Limb (tissue), 2 donors: ENCODE data around the gene SCG5.

Experiments used
- DNase-seq, 2 donors: peaks; one replicate each; pipeline ENCODE4 v3.0.0-alpha.2; 2016; ENCODE audit errors: extremely low spot score in 2 of 2

Gene SCG5

DNA sequence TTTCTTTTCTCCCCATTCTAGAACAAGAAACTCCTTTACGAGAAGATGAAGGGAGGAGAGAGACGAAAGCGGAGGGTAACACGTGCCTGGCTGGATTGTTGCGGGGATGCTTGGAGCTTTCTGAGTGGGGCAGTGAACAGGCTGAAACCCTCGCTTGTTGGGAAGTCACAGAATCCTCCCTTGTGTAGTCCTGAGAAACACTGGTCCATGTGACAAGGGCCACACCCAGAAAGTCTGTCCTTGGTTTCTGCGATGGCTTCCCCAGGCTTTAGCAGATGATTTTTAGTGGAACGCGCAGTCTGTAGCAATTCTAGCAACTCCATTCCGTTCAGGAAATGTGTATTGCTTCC is 50.2 kb downstream of the SCG5 start:
- DNase-seq, result no peak

- no peak for DNase-seq
Observed at GRCh38 chr15:32692286-32692685, 50.8 kb downstream of the SCG5 start.

DNA sequence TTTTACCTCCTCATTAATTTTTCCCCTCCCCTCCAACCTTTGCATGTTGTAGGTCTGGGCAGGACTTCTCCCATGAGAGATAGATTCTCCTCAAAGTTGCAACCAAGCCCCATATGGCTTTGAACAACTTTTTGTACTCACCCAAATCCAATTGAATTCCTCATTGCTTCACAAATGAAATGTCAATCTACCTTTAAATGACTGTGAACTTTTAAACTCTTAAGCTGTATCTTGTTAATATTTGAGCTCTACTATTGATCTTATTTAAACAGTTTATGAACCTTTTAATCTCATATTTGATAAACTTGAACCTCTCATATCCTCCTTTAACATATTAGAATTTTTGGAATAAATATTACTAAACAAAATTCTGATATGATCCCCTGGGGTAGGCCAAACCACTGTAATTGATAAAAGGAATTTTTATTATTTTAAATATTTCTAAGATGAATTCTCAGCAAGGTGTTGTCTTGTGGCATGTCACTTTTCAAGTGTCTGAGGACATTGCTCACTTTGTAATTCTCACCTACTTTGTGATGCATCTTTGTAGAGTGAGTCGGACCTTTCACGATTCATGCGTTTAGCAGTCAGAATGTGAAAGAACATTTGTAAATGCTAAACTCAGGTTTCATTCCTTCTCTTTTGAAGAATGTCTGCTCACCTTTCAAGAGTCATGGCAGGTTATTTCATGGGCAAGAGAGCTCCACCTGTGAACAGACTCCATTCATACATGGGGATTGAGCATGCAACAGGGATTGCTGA is 52.9 kb downstream of the SCG5 start:
- DNase-seq, result no peak

GRCh38 chr15:32698773-32699390 is 57.4 kb downstream of the SCG5 start:
- no peak for DNase-seq

DNA sequence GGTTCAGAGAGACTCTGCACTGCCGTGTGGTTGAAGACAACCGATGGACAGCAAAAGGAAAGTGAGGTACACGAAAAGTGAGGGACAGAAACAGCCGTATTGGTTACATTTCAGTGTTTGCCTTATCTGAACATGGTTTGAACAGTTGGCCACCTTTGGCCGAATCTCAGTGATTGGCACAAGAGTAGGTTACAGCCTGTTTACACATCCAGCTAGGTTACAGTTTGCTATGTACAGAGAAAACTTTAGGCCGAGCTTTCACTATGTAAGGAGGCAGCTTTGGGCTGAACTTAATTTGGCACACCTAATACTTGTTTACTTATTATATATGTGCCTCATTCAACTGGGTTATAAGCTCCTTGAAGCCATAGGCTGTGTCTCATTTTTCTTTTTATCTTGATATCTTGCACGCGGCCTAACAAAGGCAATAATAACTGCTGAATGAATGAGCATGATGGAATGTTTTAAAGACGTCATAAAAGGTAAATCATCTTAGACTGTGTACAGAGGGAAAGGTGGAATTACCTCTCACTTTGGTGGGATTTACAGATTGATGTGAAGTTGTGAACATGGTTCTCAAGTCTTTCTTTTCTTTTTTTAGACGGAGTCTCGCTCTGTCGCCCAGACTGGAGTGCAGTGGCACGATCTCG is 59.1 kb downstream of the SCG5 start:
- DNase-seq, result no peak

GRCh38 chr15:32701863-32702262 is 60.4 kb downstream of the SCG5 start:
- no peak for DNase-seq

DNA sequence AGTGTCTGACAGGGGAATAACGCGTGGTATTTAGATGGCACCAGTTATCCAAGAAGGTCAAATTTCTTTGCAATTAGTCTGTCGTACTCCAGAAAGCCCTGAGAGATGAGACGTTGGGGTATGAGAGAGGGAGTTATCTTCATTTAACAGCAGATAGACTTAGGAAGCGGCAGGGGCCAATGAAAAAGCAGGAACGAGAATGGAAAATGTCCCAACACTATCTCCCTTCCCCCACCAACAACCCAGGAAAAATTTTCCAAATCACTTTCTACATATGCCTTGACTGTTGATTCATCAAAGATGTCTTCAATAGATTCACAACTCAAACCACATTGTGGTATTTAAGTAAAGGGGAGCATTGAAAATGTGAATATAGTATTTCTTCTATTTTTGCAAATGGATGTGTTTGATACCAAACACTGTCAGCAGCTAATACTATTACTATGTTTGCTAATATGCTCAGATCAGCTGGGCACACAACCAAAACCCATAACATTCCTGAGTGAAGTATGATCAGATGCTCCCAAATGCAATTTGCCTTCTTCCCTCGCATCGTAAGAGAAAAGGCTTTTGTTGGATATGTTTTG is 63.0 kb downstream of the SCG5 start:
- DNase-seq, result no peak

GRCh38 chr15:32705446-32705845 is 63.9 kb downstream of the SCG5 start:
- DNase-seq, result no peak

- DNase-seq, result no peak
Observed at GRCh38 chr15:32706704-32707103, 65.2 kb downstream of the SCG5 start.

DNA sequence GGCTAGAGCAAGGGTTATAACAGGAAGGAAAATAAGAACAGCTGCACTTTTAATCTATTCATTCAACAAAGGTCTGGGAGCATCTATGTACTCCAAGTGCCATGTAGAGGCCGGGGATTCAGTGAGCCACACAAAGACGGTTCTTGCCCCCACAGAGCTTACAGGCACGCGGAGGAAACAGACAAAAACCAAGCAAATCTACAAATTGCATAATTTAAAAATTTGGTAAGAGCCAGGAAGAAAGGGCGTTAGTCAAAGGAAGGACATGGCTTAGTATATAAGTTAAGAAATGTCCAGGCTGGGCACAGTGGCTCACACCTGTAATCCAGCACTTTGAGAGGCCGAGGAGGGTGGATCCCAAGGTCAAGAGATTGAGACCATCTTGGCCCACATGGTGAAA is 65.9 kb downstream of the SCG5 start:
- DNase-seq, result no peak

- no peak for DNase-seq
Observed at GRCh38 chr15:32709295-32710033, 68.0 kb downstream of the SCG5 start.

DNA sequence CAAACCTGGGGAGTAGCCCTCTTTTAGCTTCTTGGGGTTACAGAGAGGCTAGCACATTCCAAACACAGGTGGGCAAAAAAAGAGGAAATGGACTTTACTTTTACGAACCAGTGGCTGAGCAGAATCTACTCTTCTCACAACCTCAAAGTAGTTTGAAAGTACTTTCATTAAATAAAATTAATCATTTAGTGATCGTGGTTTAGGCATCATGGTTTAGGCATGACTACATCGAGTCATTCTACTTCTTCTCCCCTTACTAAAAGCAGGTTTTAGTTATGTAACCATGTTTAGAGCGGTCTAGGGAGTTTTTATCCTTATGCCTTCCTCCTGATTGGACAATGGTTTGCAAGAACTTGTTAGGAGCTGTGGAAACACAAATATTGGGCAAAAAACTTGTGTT is 73.8 kb downstream of the SCG5 start:
- no peak for DNase-seq

DNA sequence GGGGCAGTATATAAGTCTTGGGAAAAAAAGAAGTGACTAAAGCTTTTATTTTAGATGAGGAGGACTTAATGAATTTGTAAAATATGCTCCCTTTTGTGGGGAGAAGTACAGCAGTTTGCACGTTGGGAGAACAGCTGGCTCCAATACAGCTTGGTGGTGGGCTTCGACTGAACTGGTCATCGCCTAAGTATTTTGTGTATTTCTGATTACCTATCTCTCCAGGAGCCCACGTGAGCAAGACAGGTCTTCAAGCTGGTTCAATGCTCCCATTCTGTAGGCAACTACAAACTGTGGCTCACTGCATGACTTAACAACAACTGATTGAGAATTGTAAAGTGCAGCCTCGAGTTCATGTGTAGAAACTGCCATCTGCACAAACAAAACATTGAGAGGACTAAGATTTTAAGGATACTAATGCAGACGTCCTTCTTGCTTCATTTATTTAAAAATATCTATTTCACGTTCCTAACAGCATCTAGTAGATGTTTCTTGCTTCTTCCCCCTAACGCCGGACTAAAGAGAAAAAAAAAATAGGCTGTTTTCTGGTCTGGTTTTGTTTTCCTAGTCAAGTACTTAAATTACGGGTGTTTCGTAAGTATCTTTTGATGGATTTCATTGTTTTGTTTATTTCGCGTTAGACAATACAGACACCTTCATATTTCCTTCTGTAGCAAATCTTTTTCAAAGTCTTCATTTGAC is 74.9 kb downstream of the SCG5 start:
- DNase-seq, result no peak

DNA sequence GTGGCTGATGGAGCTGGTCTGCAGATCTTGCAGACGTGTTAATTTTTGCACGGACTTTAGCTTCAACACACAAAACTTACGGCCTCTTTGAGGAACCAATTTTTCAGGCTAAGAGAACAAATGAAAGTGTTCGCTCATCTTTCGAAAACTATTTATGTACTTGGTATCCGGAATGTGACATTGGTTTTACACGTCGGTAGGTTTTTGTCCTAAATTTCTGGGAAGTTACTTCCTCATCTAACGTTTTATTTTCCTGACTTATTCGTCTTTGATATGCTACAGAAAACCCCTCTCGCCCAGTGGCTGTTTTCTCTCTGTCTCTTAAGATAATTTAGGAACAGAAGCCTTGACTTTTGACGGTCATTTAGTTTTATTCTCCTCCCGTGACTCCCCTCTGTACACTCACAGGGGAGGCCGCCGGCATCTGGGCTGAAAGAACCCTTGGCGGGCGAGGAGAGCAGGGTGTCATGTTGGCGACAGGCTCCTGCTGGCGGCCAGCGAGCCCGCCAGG is 75.5 kb downstream of the SCG5 start:
- DNase-seq, result no peak

DNA sequence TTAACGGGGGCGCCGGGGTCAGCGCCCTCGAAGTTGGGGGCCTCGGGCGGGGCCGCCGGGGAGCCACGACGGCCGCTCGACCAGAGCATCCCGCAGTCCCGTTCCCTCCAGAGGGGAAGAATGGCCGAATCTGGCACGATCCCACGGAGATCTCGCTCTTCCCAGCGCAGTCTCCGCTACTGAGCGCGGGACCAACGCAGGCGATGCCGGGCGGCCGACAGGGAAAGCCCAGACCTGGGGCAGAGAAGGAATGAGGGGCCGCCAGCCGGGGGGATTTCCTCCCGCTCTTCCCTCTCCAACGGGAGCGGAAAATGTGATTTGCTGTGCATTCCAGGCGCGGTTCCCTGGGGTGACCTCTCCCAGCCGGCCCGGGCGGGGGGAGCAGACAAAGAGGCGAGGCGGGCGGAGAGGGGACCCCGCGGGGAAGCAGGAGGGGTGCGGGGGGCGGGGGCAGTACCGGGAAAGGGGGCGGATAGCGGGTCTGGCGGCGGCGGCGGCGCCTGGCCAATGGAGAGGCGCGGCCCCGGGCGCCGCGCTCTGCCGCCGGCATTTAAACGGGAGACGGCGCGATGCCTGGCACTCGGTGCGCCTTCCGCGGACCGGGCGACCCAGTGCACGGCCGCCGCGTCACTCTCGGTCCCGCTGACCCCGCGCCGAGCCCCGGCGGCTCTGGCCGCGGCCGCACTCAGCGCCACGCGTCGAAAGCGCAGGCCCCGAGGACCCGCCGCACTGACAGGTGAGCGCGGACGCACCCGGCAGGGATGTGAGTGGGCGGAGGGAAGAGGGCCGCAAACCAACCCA is 76.1 kb downstream of the SCG5 start, which contains the start of gene GREM1:
Gene GREM1, plus strand, starts transcription at position 579 of the 801 bp plus-strand sequence. CDS start 12,687 bp downstream, outside the sequence.
- DNase-seq, result peak in 1 of 2 donors; percentile 82

DNA sequence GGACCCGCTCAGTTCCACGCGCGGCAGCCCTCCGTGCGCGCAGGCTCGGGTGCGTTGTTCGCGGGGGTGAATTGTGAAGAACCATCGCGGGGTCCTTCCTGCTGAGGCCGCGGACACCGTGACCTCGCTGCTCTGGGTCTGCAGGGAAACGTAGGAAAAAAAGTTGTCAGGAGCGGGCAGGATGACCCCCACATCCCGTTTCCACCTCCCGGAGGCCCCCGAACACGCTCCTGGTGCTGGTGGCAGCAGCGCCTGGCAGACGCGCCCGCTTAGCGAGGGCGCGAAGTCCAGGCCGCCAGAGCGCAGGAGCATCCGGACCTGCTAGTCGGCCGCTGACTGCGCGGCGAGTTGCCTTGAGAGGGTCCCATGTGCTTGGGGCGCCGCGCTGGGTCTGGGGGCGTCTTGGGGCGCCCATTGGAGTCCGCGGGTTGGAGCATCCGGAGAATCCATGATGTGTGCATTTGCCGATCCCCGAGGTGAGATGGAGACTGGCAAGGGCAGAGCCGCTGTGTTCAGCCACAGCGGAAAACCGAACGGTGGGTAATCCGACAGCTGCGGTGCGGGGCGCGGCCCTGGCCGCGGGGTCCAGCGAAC is 76.8 kb downstream of the SCG5 start:
- no peak for DNase-seq

DNA sequence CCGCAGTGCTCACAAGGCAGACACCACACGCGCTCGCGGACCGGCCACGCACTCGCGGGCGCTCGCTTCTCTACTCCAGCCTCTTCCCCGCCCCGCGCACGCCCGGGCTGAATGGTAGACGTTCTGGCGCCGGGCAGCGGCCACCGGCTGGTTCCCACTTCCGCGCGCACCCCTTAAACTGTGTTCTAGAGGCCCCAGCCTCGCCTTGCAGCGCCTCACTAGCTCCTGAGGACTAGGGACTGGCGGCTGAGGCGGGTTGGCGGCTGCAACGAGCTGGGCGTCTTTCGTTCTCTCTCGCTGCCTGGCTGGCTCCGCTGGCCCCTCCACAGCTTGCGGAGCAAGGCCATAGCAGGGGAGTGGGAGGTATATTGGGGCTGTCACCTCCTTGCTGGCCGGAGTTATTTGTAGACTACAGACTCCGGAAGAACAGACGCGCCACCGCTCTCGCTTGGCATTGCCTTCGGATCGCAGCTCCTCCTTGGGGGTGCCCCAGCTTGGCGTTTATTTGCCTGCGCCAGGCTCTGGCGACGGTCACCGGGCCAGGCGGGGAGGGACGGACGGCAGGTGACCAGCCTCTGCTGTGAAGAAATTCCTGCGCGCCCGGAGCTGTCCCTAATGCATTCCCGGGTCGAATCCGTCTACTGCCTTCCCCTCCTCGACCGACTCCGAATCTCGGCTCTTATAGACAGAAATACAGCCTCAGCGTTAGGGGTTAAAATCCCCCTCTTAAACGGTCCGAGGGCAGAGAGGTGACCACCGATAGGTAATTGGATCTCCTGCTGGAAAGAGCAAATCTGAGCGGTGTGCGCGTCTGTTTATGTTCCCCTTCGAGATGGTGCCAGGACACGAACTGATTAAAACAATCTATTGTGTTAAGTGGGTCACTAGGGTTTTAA is 77.6 kb downstream of the SCG5 start:
- peak in 1 of 2 donors; percentile 63 for DNase-seq

GRCh38 chr15:32721596-32721995 is 80.1 kb downstream of the SCG5 start:
- no peak for DNase-seq

DNA sequence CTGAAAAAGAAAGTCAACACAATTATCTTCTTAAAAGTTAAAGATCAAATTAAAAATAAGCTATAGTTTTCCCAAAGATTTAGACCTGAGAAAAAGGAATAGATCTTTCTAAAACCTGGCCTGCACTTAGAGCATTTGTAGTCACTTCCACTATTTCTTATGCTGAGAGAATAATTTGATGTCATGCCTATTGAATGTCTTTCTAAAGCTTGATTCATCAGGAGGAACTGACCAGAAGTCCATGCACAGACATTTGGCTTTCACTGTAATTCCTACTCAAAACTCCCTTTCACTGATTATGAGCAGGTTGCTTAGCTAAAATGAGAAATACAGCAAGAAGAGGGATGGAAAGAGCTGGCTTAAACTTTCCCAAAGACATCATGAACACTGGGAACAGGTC is 80.6 kb downstream of the SCG5 start:
- DNase-seq, result no peak
